Transverse colon (tissue), 3 donors: ENCODE data around the gene HOXB4.

Source experiments
- CTCF ChIP-seq, 5 experiments: fragments of 200-600 bp in 3 of 5; fragments of 450-650 bp in 2 of 5; sonication (generic) in 3 of 5; IDR thresholded peaks; 1 replicate in 2 of 5; 2 replicates in 3 of 5; pipeline ENCODE4 v1.5.1; 2016 to 2017; ENCODE audit warnings: antibody characterized with exemption in 5 of 5, inconsistent platforms in 3 of 5, mild to moderate bottlenecking in 2 of 5, moderate library complexity in 1 of 5
- EP300 ChIP-seq: sonication (generic); formaldehyde crosslinking; IDR thresholded peaks from one replicate; pipeline ENCODE4 v1.6.1; 2017; ENCODE audit warnings: antibody characterized with exemption, low read depth

GRCh38 chr17:48577946-48578615, at the start of gene HOXB4:
- TF ChIP-seq CTCF (IDR thresholded peaks at IDR 0.05) (no peak), EP300 (no peak)
